GM12873 (cell line): Measurements from ENCODE around the gene CST9.

ENCODE experiments used
- TF ChIP-seq, protein P1 (sequence below): IDR thresholded peaks from 2 replicates; pipeline ENCODE4 v1.5.1; 2012; ENCODE audit warnings: low read depth, mild to moderate bottlenecking, moderate library complexity, low read length, control low read depth; ENCODE audit not compliant: insufficient read depth; ENCODE audit errors: missing control alignments

Gene CST9

DNA sequence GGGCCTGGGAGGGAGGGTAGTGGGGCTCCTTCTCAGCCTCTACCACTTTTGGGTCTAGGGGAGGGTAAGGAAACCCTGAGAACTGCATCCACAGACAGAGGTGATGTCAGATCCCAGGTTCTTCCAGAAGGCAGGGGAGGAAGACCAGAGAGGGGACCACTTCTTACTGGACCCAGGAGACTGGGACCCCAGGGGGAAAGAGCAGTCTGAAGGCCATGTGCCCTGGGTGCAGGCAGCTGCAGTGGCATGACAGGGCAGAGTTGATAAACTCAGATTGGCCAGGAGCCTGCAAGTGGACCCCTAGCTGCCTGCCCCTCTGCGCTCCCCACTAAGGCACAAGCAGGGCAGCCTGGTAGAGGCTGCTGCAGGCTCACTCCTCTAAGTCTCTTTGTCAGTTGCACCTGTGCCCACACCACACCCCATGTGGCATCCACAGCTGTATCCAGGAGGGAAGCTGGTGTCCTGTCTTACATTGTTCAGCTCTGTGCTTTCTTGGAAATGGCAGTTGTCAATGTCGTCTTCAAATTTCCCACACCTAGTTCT, 40.1 kb downstream of the CST9 start:
- TF ChIP-seq, protein P1, sequence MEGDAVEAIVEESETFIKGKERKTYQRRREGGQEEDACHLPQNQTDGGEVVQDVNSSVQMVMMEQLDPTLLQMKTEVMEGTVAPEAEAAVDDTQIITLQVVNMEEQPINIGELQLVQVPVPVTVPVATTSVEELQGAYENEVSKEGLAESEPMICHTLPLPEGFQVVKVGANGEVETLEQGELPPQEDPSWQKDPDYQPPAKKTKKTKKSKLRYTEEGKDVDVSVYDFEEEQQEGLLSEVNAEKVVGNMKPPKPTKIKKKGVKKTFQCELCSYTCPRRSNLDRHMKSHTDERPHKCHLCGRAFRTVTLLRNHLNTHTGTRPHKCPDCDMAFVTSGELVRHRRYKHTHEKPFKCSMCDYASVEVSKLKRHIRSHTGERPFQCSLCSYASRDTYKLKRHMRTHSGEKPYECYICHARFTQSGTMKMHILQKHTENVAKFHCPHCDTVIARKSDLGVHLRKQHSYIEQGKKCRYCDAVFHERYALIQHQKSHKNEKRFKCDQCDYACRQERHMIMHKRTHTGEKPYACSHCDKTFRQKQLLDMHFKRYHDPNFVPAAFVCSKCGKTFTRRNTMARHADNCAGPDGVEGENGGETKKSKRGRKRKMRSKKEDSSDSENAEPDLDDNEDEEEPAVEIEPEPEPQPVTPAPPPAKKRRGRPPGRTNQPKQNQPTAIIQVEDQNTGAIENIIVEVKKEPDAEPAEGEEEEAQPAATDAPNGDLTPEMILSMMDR = no peak

DNA sequence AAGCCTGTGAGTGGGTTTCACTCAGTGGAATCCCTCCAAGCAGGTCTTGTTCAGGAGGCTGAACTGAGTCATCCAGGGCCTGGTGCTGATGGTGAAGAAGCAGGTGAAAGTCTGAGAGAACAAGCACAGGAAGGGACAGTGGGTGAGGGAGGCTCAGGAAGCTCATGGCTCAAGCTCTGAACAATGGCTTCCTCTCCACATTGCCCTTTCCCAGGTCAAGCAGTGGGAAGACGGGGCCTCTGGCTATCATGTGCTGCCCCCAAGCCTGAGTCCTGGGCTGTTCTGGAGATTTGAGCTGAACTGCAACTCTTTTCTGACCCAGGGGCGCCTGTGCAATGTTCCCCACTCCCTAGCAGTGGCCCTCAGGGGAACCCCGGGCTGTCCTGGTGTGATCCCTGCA, 40.8 kb downstream of the CST9 start:
- TF ChIP-seq, protein P1 = no peak

DNA sequence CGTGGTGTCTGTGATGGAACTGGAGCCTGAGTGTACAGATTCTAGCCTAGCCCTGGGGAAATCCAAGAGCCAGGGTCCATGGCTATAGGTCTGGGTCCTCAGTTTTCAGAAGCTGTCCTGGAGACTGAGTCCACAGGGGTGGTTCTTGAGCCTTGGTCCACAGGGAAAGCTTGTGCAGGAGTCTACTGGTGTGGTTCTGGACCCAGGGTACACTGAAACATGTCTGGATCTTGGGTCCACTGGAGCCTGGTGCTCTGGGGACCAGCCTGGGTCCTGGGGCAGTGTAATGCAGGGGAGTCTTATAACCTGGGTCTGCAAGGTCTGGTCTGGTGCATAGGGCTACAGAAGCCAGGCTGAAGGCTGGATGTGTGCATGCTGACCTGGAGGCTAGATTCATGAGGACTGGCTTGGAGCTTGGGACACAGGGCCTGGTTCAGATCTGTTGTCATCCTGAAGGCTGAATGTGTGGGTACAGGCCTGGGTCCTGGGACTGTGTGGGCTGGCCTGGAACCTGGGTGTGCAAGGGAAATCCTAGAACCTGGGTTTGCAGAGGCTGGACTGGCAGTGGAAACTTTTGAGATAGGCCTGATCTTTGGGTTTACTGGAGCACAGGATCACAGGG, 42.9 kb downstream of the CST9 start:
- TF ChIP-seq, protein P1 = no peak

DNA sequence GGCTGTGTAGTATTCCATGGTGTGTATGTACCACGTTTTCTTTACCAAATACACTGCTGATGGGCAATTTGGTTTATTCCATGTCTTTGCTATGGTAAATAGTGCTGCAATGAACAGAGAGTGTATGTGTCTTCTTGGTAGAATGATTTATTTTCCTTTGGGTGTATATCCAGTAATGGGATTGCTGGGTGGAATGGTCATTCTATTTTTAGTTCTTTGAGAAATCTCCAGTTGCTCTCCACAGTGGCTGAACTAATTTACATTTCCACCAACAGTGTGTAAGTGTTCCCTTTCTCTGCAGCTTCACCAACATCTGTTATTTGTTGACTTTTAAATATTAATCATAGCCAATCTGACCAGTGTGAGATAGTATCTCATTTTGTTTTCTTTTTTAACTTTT, 51.3 kb downstream of the CST9 start:
- TF ChIP-seq, protein P1 = no peak
